UCSD-AML1 (cell line): ENCODE data around the gene LDHB.
"Not testable (repeated sequence)": the region's sequence is repeated elsewhere in the genome, so short reads cannot be mapped to it uniquely, and the experiment has no call there.

Source experiments
- DNase-seq: peaks from one replicate; lab custom pipeline; 2025; ENCODE audit not compliant: unreplicated experiment; lab: John Stamatoyannopoulos, UW

LDHB gene

GRCh38 chr12:21657326-21658077, at the start of gene LDHB:
LDHB (minus strand) TSS chr12:21657842; CDS start chr12:21654671, 3,171 bp downstream.
- DNase-seq = peak; percentile 94

GRCh38 chr12:21704847-21705246, 47.2 kb upstream of the LDHB start:
- no peak for DNase-seq

GRCh38 chr12:21699851-21700250, 42.2 kb upstream of the LDHB start:
- no peak for DNase-seq

- DNase-seq = no peak
Measured at GRCh38 chr12:21697904-21698630, 40.4 kb upstream of the LDHB start.

- no peak for DNase-seq
Measured at GRCh38 chr12:21696625-21697024, 39.0 kb upstream of the LDHB start.

GRCh38 chr12:21695986-21696385, 38.3 kb upstream of the LDHB start:
- no peak for DNase-seq

GRCh38 chr12:21694660-21695059, 37.0 kb upstream of the LDHB start:
- peak; percentile 17 for DNase-seq

GRCh38 chr12:21691515-21691914, 33.9 kb upstream of the LDHB start:
- DNase-seq = no peak

GRCh38 chr12:21690704-21691368, 33.2 kb upstream of the LDHB start:
- DNase-seq = no peak

- no peak for DNase-seq
Measured at GRCh38 chr12:21683115-21683514, 25.5 kb upstream of the LDHB start.

GRCh38 chr12:21678959-21679358, 21.3 kb upstream of the LDHB start:
- DNase-seq = no peak

- no peak for DNase-seq
Measured at GRCh38 chr12:21677622-21678277, 20.1 kb upstream of the LDHB start.

GRCh38 chr12:21677204-21677603, 19.6 kb upstream of the LDHB start:
- DNase-seq = no peak

- no peak for DNase-seq
Measured at GRCh38 chr12:21676776-21677175, 19.1 kb upstream of the LDHB start.

- DNase-seq = no peak
Measured at GRCh38 chr12:21675641-21676040, 18.0 kb upstream of the LDHB start.

- DNase-seq = no peak
Measured at GRCh38 chr12:21675096-21675495, 17.5 kb upstream of the LDHB start.

- not testable (repeated sequence) for DNase-seq
Measured at GRCh38 chr12:21673830-21674552, 16.3 kb upstream of the LDHB start.

- DNase-seq = no peak
Measured at GRCh38 chr12:21672146-21672545, 14.5 kb upstream of the LDHB start.

GRCh38 chr12:21666722-21667121, 9.1 kb upstream of the LDHB start:
- no peak for DNase-seq

- no peak for DNase-seq
Measured at GRCh38 chr12:21665816-21666215, 8.2 kb upstream of the LDHB start.
